ENCODE data around the gene BMP6.
A peak's percentile ranks its signal among the peaks of the same experiment; 100 is the strongest.

The BMP6 gene

DNA sequence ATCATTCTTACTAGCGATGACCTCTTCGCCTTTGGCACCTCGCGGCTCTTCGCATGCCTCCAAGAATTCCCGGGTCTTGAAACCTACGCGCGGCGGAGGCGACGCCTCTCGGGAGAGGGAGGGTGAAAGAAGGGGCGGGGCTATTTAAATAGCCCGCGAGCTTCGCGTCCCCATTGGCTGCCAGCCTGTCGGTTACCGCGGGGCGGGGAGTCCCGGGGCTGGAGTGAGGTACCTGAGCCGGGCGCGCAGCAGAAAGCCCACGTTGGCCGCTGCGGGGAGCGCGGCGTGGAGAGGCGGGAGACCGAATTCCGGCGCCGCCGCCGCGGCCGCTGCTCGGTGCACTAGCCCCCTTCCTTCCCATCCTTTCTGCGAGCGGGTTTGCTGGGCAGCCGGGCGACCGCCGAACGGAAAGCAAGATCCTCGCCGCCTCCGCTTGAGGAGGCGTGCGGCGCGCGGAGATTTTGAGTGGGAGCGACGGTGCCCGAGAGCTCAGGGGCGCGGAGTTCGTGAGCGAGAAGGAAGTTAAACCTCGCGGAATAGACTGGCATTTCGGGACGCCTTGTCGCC is at the start of gene BMP6:
BMP6 (plus strand) TSS at position 251 of the 567 bp plus-strand sequence. CDS start 857 bp downstream, outside the sequence.
- DNase-seq = peak in 1 of 2 donors; percentile 55

DNA sequence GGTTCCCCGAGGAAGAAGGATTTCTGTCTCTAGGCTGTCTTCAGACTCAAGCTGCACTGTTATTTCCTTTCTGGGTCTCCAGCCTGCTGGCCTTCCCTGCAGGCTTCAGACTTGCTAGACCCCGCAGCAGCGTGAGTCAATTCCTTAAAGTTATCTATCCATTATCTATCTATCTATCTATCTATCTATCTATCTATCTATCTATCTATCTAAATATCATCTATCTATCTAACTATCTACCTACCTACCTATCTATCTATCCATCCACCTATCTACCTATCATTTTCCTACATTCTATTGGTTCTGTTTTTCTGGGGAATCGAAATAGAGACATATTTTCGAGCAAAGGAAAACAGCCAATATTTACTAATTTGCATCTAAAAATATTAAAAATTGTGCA is 48.7 kb upstream of the BMP6 start:
- DNase-seq = no peak

DNA sequence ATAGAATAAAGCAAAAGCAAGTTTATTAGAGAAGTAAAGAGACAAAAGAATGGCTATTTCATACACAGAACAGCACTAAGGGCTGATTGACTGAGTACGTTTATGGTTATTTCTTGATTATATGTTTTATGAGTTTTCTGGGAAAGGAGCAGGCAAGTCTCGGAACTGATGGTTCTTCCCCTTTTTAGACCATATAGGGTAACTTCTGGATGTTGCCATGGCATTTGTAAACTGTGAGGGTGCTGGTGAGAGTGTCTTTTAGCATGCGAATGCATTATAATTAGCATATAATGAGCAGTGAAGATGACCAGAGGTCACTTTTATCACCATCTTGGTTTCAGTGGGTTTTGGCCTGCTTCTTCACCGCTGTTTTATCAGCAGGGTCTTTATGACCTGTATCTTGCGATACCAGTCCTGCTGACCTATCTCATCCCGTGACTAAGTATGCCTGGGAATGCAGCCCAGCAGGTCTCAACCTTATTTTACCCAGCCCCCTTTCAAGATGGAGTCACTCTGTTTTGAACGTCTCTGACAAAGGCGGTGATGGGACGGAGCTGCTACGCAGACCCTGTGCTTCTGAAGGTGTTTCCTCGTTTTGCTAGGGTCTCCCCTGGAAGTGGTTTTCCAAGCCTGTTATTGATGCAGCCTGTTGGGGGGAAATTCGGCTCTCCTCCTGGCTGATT is 45.4 kb upstream of the BMP6 start:
- DNase-seq = no peak

GRCh38 chr6:7681449-7681848 is 44.5 kb upstream of the BMP6 start:
- no peak for DNase-seq

- no peak for DNase-seq
Measured at GRCh38 chr6:7684076-7684475, 41.8 kb upstream of the BMP6 start.

DNA sequence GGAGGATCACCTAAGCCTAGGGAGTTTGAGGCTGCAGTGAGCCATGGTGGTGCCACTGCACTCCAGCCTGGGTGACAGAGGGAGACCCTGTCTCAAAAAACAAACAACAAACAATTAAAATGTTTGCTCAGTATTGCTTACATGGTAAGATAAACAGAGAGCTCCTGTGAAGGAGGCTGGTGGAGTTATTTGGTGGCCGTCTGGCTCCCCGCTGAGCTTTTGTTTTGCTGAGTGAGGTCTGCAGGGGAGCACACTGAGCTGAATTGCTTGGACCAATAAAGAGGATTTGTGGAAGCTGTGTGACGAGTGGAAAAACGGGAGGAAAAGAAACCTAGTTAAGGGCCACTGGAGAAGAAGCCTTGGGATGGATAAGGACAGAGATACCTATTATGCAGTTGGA is 41.1 kb upstream of the BMP6 start:
- no peak for DNase-seq

DNA sequence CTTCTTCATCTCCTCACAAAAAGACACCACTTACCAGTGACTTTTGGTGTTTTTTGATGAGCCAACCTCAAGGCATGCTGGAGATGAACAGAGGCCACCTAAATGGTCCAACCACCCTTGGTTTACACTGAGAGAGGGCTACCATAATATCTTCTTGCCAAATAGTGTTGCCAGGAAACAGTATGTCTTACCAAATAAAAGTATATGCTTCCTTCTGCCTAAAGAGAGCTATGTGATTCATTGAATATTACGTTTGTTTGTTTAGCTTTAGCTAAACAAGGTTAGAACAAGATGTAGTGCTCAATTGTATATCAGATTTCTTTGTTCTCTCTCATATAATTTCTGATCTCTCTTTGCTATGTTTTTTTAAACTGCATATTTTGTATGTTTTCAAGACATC is 40.6 kb upstream of the BMP6 start:
- no peak for DNase-seq

DNA sequence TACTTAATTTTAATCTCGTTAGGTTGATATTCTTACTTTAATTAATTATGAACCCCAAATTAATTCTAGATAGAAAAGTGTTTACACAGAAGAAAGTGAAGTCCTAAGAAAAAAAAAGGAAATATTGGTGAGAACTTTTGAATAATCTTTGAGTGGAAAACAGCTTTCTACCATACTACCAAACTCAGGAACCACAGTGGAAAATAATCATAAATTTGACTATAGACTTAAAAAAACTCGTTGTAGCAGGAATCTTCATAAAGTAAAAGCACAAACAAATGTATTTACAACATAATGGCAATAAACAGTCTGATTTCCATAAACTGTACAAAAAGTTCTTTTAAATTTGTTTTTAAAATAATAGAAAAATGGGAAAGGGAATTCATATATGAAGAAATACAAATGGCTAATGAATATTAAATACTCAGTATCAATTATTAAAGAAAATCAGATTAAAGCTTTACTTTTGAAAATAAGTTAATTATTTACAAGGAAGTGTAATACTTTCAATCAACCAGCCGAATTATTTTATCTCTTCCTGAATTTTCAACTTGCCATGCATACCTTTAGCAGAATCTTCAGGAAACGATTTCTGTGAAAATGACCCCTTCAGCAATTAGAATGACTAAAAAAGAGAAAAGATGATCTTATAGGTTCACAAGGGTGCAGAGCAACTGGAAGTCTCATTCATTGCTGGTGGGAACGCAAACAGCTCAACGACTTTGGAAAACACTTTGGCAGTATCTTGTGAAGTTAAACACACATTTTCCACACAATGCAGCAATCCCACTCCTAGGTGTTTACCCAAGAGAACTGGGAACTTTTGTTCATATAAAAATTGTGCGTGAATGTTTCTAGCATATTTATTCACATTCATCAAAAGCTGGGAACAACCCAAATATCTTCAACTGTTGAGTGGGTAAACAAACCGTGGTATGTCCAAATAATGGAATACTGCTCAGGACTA is 38.5 kb upstream of the BMP6 start:
- DNase-seq = no peak

- DNase-seq = no peak
Measured at GRCh38 chr6:7691021-7691420, 34.9 kb upstream of the BMP6 start.

DNA sequence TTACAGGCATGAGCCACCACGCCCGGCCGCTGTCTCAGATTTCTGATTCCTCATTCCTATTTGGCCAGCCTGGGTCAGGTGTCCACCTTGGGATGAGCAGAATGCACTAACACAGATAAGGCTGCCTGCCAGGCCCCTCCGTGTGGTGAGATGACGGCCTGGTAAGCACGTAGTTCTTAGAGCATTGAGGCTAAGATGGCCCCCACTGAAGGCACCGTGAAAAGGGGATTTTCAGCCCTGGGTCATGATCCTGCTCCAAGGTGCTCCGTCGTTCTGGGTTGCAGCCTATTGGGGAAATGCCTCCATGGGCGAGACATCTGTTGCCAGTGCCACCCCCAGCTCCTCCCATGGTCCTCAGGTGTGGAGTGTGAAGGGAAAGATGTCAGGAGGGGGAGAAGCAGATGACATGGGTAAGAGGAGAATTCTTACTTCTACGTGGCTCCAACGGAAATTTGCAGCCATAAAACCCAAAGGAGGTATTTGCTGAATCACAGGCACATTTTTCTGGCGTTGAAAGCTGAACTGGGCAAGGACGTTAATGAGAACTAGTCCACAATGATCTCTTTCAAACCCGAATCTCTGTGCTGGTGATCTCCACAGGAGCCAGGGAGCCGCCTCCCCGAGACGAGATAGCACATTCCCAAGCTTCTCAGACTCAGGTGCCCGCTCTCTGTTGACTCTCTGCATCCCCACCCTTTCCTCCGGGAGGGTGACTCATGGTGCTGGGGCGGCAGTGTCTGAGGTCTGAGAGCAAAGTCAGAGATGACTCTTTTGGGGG is 34.0 kb upstream of the BMP6 start:
- DNase-seq = no peak

- DNase-seq = no peak
Measured at GRCh38 chr6:7692453-7692784, 33.5 kb upstream of the BMP6 start.

- DNase-seq = no peak
Measured at GRCh38 chr6:7693827-7694226, 32.1 kb upstream of the BMP6 start.

DNA sequence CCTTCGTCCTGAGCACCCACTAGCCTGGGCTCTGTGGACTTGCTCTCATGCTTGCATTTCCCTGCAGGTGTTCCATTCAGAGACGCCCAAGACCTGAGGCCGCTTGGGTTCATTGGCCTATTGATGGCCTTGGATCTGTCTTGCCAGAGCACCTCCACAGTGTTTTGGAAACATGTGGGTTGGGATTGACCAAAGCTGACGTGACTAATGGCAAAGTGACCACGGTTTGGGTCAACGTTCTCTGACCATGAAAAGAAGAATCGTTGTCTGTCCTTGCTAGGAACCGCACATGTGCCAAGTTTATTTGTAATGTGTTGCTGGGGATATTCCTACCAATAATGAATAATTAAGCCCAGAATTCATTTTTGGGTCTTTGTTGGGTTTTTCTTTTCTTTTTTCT is 29.8 kb upstream of the BMP6 start:
- DNase-seq = no peak

DNA sequence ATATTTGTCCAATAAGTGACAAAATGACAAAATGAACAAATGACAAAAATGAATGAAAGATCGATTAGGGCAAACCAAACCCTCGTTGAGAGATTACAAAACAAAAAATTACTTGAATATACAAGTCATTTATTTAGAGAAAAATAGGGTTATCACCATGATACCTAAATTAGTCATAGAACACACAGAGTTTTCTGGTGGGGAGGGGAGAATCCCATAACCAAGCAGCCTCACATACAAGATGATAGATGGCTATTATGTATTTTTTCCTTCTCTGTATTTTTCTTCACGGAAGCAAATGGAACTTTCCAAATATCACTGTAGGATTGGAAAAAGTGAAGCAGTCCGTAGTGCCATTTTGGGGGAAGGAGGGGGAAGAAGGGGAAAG is 28.5 kb upstream of the BMP6 start:
- no peak for DNase-seq

GRCh38 chr6:7697820-7698623 is 27.9 kb upstream of the BMP6 start:
- peak; percentile 17 to 45 for DNase-seq

DNA sequence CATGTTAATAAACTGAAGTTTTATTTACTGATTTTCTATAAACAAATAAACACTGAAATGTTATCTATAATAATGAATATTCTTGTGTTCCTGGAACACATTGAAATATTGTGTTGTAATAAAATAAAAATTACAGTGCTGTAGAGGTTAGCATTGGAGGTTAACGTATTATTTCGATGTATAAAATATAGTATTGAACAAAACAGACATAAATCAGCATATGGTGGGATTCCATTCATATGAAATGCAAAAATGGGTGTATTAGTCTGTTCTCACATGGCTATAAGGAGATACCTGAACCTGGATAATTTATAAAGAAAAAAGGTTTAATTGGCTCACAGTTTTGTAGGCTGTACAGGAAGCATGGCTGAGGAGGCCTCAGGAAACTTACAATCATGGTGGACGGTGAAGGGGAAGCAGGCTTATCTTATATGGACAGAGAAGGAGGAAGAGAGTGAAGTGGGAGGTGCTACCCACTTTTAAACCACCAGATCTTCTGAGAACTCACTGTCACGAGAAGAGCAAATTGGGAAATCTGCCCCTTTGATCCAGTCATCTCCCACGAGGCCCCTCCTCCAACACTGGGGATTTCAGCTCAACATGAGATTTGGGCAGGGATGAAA is 24.6 kb upstream of the BMP6 start:
- DNase-seq = no peak

GRCh38 chr6:7703148-7703680 is 22.7 kb upstream of the BMP6 start:
- DNase-seq = no peak

- DNase-seq = no peak
Measured at GRCh38 chr6:7705483-7705882, 20.4 kb upstream of the BMP6 start.

DNA sequence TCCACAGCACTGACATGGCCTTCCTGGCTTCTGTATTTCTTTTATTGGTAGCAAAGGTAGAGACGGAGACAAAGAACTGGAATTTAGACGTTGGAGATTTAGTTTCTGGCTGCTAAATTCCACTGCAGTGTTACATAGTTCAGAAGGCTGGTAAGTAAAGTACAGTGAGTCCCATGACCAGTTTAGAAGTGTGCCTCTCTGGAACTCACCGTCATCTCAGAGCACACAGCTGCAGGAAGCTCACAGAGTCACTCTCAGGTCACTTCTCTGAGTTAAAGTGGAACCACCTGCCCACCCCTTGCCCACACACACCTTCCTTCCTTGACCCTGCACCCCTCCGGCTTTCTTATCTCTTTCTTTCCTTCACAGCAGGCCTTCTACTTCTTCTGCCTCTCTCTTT is 19.6 kb upstream of the BMP6 start:
- no peak for DNase-seq

DNA sequence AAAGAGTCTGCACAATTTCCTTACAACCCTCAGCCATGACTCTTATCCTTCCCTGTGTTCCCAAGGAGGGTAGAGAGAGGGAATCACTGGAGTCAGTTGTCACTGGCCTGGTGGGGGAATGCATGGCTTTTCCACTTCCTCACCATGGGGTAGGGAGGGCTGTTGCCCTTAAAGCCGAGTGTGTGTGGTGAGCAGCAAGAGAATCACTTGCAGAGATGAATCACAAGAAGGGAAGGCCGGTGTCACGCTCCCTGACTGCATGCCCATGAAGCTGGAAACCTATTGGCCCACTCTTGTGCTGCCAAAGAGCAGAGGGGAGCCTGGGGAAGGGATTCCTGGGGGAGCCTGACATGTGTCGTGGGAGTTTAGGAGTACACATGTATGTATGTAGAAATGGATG is 18.1 kb upstream of the BMP6 start:
- no peak for DNase-seq

GRCh38 chr6:7719364-7719850 is 6.5 kb upstream of the BMP6 start:
- DNase-seq = no peak
